PC-3 (cell line): ENCODE measurements around the gene FOXK2.

Experiments
- CTCF ChIP-seq: fragments of 300-600 bp; sonication (generic); conservative IDR thresholded peaks from 2 replicates; pipeline ENCODE4 v1.5.1; 2017; ENCODE audit warnings: antibody characterized with exemption, low read depth, mild to moderate bottlenecking, low read length
- EZH2 ChIP-seq: fragments of 300-600 bp; sonication (generic); IDR thresholded peaks from one replicate; pipeline ENCODE4 v1.6.1; 2017; ENCODE audit warnings: antibody characterized with exemption, mild to moderate bottlenecking, low read length; ENCODE audit not compliant: unreplicated experiment
- EZH2phosphoT487 ChIP-seq: fragments of 300-600 bp; sonication (generic); IDR thresholded peaks from 2 replicates; pipeline ENCODE4 v1.6.1; 2018; ENCODE audit warnings: mild to moderate bottlenecking, antibody characterized with exemption, low read length, borderline replicate concordance

DNA sequence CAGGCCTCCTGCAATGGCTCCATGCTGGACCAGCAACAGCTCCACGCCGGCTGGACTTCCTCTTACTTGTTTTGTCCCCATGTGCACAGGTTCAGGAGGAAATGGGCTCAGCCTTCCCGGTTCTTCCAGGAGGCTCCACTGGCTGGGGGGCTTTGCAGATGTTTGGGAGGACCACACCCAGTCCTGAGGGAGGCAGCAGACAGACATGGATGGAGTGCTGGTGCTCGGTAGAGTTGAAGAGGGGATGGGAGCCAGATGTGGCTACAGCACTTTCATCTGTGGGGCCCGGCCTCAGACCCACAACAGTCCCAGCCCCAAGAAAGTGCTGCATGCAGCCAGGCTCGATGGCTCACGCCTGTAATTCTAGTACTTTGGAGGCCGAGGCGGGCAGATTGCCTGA is 39.2 kb upstream of the FOXK2 start:
- TF ChIP-seq CTCF = no peak
- no peak for TF ChIP-seq EZH2phosphoT487
- TF ChIP-seq EZH2 = no peak
